ENCODE results near the gene KIF1B. TPM values are rescaled to one million over a fixed set of nuclear protein-coding genes. Genes with fewer than 3 reads are reported as not detected.

KIF1B gene
- total and polyA plus RNA-seq, 2 experiments from 2014 or later: 21.5 to 68.4 TPM

DNA sequence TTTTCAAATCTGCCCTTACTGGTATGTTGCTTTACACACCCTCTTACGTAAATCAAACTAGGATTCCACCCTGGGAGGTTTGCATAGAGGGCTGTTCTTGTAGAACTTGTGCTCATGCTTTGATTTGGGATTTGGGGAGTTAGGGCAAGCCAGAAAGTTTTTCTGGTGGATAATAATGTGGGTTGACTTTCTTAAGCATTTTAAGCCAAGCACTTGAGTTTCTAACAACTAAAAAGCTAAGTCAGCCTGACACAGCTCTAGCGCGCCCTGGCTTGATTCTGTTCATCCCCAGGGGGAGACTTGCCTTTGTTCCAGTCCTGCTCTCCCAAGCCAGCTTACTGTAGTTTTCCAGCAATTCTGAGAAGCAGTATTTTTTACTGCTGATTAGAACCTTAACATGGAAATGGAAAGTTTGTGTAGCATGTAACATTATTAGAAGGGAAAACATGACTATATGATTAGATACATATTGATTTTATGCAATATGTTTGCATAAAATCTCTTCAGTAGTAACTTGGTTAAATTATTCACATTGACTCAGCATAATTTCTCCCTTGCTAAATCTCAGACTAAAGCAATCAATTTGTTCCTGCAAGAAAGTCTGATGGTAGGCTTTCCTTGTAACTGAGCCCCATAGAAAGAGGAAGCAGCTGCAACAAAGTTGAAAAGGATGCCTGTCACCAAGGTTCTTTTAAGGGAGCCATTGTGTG lies 177.5 kb downstream of the KIF1B start:
- no peak for TF ChIP-seq NANOG (IDR thresholded peaks at IDR 0.05; ENCODE audit: borderline replicate concordance)
- TF ChIP-seq CREB1 (CRISPR knock-in tag; IDR thresholded peaks at IDR 0.05; ENCODE audit: low read depth): no peak
- TF ChIP-seq ZNF331 (CRISPR knock-in tag; IDR thresholded peaks at IDR 0.05; ENCODE audit: low read depth): no peak
- TF ChIP-seq JUNB (IDR thresholded peaks at IDR 0.05; ENCODE audit: unreplicated experiment): no peak
- no peak for TF ChIP-seq ETS1 (IDR thresholded peaks at IDR 0.05)
- no peak for TF ChIP-seq POLR2AphosphoS5 (IDR thresholded peaks at IDR 0.05; ENCODE audit: low read depth)
- no peak for TF ChIP-seq STAT1 (IDR thresholded peaks at IDR 0.05; ENCODE audit: unreplicated experiment)
- TF ChIP-seq, protein P1, sequence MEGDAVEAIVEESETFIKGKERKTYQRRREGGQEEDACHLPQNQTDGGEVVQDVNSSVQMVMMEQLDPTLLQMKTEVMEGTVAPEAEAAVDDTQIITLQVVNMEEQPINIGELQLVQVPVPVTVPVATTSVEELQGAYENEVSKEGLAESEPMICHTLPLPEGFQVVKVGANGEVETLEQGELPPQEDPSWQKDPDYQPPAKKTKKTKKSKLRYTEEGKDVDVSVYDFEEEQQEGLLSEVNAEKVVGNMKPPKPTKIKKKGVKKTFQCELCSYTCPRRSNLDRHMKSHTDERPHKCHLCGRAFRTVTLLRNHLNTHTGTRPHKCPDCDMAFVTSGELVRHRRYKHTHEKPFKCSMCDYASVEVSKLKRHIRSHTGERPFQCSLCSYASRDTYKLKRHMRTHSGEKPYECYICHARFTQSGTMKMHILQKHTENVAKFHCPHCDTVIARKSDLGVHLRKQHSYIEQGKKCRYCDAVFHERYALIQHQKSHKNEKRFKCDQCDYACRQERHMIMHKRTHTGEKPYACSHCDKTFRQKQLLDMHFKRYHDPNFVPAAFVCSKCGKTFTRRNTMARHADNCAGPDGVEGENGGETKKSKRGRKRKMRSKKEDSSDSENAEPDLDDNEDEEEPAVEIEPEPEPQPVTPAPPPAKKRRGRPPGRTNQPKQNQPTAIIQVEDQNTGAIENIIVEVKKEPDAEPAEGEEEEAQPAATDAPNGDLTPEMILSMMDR (conservative IDR thresholded peaks at IDR 0.05; ENCODE audit: low read depth in 2 of 2): no peak
- TF ChIP-seq, protein P2, sequence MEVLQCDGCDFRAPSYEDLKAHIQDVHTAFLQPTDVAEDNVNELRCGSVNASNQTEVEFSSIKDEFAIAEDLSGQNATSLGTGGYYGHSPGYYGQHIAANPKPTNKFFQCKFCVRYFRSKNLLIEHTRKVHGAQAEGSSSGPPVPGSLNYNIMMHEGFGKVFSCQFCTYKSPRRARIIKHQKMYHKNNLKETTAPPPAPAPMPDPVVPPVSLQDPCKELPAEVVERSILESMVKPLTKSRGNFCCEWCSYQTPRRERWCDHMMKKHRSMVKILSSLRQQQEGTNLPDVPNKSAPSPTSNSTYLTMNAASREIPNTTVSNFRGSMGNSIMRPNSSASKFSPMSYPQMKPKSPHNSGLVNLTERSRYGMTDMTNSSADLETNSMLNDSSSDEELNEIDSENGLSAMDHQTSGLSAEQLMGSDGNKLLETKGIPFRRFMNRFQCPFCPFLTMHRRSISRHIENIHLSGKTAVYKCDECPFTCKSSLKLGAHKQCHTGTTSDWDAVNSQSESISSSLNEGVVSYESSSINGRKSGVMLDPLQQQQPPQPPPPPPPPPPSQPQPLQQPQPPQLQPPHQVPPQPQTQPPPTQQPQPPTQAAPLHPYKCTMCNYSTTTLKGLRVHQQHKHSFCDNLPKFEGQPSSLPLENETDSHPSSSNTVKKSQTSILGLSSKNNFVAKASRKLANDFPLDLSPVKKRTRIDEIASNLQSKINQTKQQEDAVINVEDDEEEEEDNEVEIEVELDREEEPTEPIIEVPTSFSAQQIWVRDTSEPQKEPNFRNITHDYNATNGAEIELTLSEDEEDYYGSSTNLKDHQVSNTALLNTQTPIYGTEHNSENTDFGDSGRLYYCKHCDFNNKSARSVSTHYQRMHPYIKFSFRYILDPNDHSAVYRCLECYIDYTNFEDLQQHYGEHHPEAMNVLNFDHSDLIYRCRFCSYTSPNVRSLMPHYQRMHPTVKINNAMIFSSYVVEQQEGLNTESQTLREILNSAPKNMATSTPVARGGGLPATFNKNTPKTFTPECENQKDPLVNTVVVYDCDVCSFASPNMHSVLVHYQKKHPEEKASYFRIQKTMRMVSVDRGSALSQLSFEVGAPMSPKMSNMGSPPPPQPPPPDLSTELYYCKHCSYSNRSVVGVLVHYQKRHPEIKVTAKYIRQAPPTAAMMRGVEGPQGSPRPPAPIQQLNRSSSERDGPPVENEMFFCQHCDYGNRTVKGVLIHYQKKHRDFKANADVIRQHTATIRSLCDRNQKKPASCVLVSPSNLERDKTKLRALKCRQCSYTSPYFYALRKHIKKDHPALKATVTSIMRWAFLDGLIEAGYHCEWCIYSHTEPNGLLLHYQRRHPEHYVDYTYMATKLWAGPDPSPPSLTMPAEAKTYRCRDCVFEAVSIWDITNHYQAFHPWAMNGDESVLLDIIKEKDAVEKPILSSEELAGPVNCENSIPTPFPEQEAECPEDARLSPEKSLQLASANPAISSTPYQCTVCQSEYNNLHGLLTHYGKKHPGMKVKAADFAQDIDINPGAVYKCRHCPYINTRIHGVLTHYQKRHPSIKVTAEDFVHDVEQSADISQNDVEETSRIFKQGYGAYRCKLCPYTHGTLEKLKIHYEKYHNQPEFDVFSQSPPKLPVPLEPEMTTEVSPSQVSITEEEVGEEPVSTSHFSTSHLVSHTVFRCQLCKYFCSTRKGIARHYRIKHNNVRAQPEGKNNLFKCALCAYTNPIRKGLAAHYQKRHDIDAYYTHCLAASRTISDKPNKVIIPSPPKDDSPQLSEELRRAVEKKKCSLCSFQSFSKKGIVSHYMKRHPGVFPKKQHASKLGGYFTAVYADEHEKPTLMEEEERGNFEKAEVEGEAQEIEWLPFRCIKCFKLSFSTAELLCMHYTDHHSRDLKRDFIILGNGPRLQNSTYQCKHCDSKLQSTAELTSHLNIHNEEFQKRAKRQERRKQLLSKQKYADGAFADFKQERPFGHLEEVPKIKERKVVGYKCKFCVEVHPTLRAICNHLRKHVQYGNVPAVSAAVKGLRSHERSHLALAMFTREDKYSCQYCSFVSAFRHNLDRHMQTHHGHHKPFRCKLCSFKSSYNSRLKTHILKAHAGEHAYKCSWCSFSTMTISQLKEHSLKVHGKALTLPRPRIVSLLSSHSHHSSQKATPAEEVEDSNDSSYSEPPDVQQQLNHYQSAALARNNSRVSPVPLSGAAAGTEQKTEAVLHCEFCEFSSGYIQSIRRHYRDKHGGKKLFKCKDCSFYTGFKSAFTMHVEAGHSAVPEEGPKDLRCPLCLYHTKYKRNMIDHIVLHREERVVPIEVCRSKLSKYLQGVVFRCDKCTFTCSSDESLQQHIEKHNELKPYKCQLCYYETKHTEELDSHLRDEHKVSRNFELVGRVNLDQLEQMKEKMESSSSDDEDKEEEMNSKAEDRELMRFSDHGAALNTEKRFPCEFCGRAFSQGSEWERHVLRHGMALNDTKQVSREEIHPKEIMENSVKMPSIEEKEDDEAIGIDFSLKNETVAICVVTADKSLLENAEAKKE (CRISPR knock-in tag; IDR thresholded peaks at IDR 0.05): no peak
- TF ChIP-seq REST (IDR thresholded peaks at IDR 0.05; ENCODE audit: unreplicated experiment): no peak
- no peak for TF ChIP-seq EZH2 (IDR thresholded peaks at IDR 0.05; ENCODE audit: low read depth, unreplicated experiment)
- TF ChIP-seq ZNF114 (CRISPR knock-in tag; IDR thresholded peaks at IDR 0.05): no peak
- no peak for TF ChIP-seq EZH2phosphoT487 (IDR thresholded peaks at IDR 0.05; ENCODE audit: unreplicated experiment)
- H3K4me3 Mint-ChIP-seq: no peak overlapping the region
- peak overlapping the region; percentile 13; the same call in 1 of the 2 replicates for H3K4me2 ChIP-seq

More for the DNA sequence above, 177.5 kb downstream of the KIF1B start:
- Mint-ChIP-seq H3K36me3 (ENCODE audit: low read depth) (peaks cover 13% of the 10 kb centered on the region), H3K27ac (peak overlapping the region; percentile 94), H3K4me1 (peaks cover 12% of the 10 kb centered on the region), H3K9me3 (no peaks in the 10 kb centered on the region; the same call in 2 of the 3 replicates), H3K27me3 (ENCODE audit: insufficient read depth, low read depth, poor library complexity) (peaks cover 1% of the 10 kb centered on the region)
- H3K79me2 ChIP-seq (replicated peaks; ENCODE audit: insufficient read depth): no peaks in the 10 kb centered on the region
- DNase-seq (ENCODE audit: low spot score): peak; percentile 50
- H3K36me3 ChIP-seq (ENCODE audit: insufficient read depth): no peaks in the 10 kb centered on the region; the same call in 1 of the 2 replicates
- H2AFZ ChIP-seq: no peak overlapping the region
- H3K9me2 ChIP-seq (ENCODE audit: insufficient read depth): no peaks in the 10 kb centered on the region
- ATAC-seq: peak; percentile 77
- peak overlapping the region; percentile 72 for H3K27ac ChIP-seq (ENCODE audit: low read depth)
- no peaks in the 10 kb centered on the region for H4K20me1 ChIP-seq (replicated peaks; ENCODE audit: insufficient read depth)
- H3F3A ChIP-seq (replicated peaks; ENCODE audit: low read depth): 0 out of 2 replicates have a peak, but pooled peaks cover 3% of the 10 kb centered on the region
- peaks cover 10% of the 10 kb centered on the region; the same call in 1 of the 2 replicates for H3K4me1 ChIP-seq (ENCODE audit: insufficient read depth)
- H3K27me3 ChIP-seq (ENCODE audit: insufficient read depth): no peaks in the 10 kb centered on the region
- H3K4me3 ChIP-seq: no peak overlapping the region
